ENCODE measurements around the gene SPDYC. TPM values are rescaled to one million over a fixed set of nuclear protein-coding genes. Genes with fewer than 3 reads are reported as not detected.

The SPDYC gene
- total RNA-seq, 1 donor = not detected

GRCh38 chr11:65126624-65127274 lies 43.3 kb upstream of the SPDYC start:
- TF ChIP-seq CTCF (IDR thresholded peaks at IDR 0.05; ENCODE audit: insufficient read depth, low read length) = no peak
- no peak overlapping the region for H3K4me3 ChIP-seq (ENCODE audit: low read depth, low read length)
- no peak for DNase-seq (ENCODE audit: low read depth)

GRCh38 chr11:65127473-65128181 lies 42.4 kb upstream of the SPDYC start:
- no peak overlapping the region for H3K4me3 ChIP-seq (ENCODE audit: low read depth, low read length)
- DNase-seq (ENCODE audit: low read depth) = no peak
- no peak for TF ChIP-seq CTCF (IDR thresholded peaks at IDR 0.05; ENCODE audit: insufficient read depth, low read length)

- no peak for TF ChIP-seq CTCF (IDR thresholded peaks at IDR 0.05; ENCODE audit: insufficient read depth, low read length)
- DNase-seq (ENCODE audit: low read depth) = no peak
- no peak overlapping the region for H3K4me3 ChIP-seq (ENCODE audit: low read depth, low read length)
Measured at GRCh38 chr11:65128182-65129145, 41.6 kb upstream of the SPDYC start.

GRCh38 chr11:65129649-65130441 lies 40.2 kb upstream of the SPDYC start:
- TF ChIP-seq CTCF (IDR thresholded peaks at IDR 0.05; ENCODE audit: insufficient read depth, low read length) = no peak
- H3K4me3 ChIP-seq (ENCODE audit: low read depth, low read length) = no peak overlapping the region
- DNase-seq (ENCODE audit: low read depth) = no peak

- no peak for TF ChIP-seq CTCF (IDR thresholded peaks at IDR 0.05; ENCODE audit: insufficient read depth, low read length)
- DNase-seq (ENCODE audit: low read depth) = no peak
- H3K4me3 ChIP-seq (ENCODE audit: low read depth, low read length) = no peak overlapping the region
Measured at GRCh38 chr11:65130631-65131416, 39.2 kb upstream of the SPDYC start.

All from fibroblast of the aortic adventitia (primary cell).